Measurements from ENCODE around the gene RAD51B.

- no peak for TF ChIP-seq CTCF (optimal IDR thresholded peaks at IDR 0.05 in 1 of 3, IDR thresholded peaks at IDR 0.05 in 1 of 3, conservative IDR thresholded peaks at IDR 0.05 in 1 of 3; ENCODE audit: extremely low read depth in 1 of 3, insufficient read depth in 2 of 3, low read length in 3 of 3)
- TF ChIP-seq EZH2 (IDR thresholded peaks at IDR 0.05; ENCODE audit: low read length) = no peak
These were observed 135.7 kb downstream of the RAD51B start for GRCh38 chr14:67955261-67955660.

Data from keratinocyte (primary cell).